HepG2 (cell line): ENCODE measurements around the gene PLD1. TPM values are rescaled to one million over a fixed set of nuclear protein-coding genes. Genes with fewer than 3 reads are reported as not detected.

Source experiments
- ARID3A ChIP-seq: IDR thresholded peaks from 2 replicates; pipeline ENCODE4 v1.6.1; 2012; ENCODE audit warnings: low read depth, low read length, improper control_type of control experiment
- ARID5B ChIP-seq: IDR thresholded peaks from 2 replicates; pipeline ENCODE4 v1.4.0; 2020; ENCODE audit warnings: mild to moderate bottlenecking, missing genetic modification reagents
- ETV5 ChIP-seq: IDR thresholded peaks from 2 replicates; pipeline ENCODE4 v1.6.1; 2018; ENCODE audit warnings: missing biosample characterization, missing genetic modification reagents, inconsistent platforms, borderline replicate concordance
- FOSL1 ChIP-seq: sonication (generic); formaldehyde crosslinking; IDR thresholded peaks from 2 replicates; pipeline ENCODE4 v1.9.0; 2021; ENCODE audit warnings: missing genetic modification reagents, borderline replicate concordance
- FOSL2 ChIP-seq: sonication (generic); formaldehyde crosslinking; IDR thresholded peaks from 2 replicates; pipeline ENCODE4 v1.4.0; 2020; ENCODE audit warnings: missing genetic modification reagents
- MYC ChIP-seq: sonication (generic); formaldehyde crosslinking; IDR thresholded peaks from 2 replicates; pipeline ENCODE4 v1.9.0; 2021; ENCODE audit warnings: missing genetic modification reagents, borderline replicate concordance
- MYPOP ChIP-seq: sonication (generic); formaldehyde crosslinking; IDR thresholded peaks from 2 replicates; pipeline ENCODE4 v1.8.1; 2023; ENCODE audit warnings: mild to moderate bottlenecking, moderate library complexity, missing genetic modification reagents
- NFKBIZ ChIP-seq: IDR thresholded peaks from 2 replicates; pipeline ENCODE4 v1.6.1; 2018; ENCODE audit warnings: missing genetic modification reagents, missing compliant biosample characterization
- NR3C1 ChIP-seq: sonication (generic); formaldehyde crosslinking; IDR thresholded peaks from 2 replicates; pipeline ENCODE4 v1.4.0; 2020; ENCODE audit warnings: missing genetic modification reagents
- RXRB ChIP-seq: IDR thresholded peaks from 2 replicates; pipeline ENCODE4 v1.6.1; 2016; ENCODE audit warnings: borderline replicate concordance, missing genetic modification reagents, missing compliant biosample characterization
- SAP130 ChIP-seq: IDR thresholded peaks from 2 replicates; pipeline ENCODE4 v1.6.1; 2016; ENCODE audit warnings: low read depth
- STAT6 ChIP-seq: sonication (generic); formaldehyde crosslinking; IDR thresholded peaks from 2 replicates; pipeline ENCODE4 v1.4.0; 2020; ENCODE audit warnings: missing genetic modification reagents, mild to moderate bottlenecking, borderline replicate concordance
- SYNCRIP ChIP-seq: fragments of 200-400 bp; formaldehyde crosslinking; IDR thresholded peaks from 2 replicates; pipeline ENCODE4 v1.6.1; 2018; ENCODE audit warnings: mild to moderate bottlenecking, low read depth, low read length; ENCODE audit not compliant: insufficient read depth
- TBX2 ChIP-seq: sonication (generic); formaldehyde crosslinking; IDR thresholded peaks from 2 replicates; pipeline ENCODE4 v1.5.0; 2020; ENCODE audit warnings: missing genetic modification reagents, mild to moderate bottlenecking, borderline replicate concordance
- TSC22D2 ChIP-seq: sonication (generic); formaldehyde crosslinking; IDR thresholded peaks from 2 replicates; pipeline ENCODE4 v1.5.1; 2020; ENCODE audit warnings: missing genetic modification reagents, mild to moderate bottlenecking, borderline replicate concordance
- ZBTB43 ChIP-seq: sonication (generic); formaldehyde crosslinking; conservative IDR thresholded peaks from 2 replicates; pipeline ENCODE4 v1.4.0; 2020; ENCODE audit warnings: missing genetic modification reagents
- ZNF331 ChIP-seq: sonication (generic); formaldehyde crosslinking; IDR thresholded peaks from 2 replicates; pipeline ENCODE4 v1.4.0; 2020; ENCODE audit warnings: missing genetic modification reagents
- ZNF644 ChIP-seq: IDR thresholded peaks from 2 replicates; pipeline ENCODE4 v1.6.1; 2016; ENCODE audit warnings: low read depth
- ZNF674 ChIP-seq: sonication (generic); formaldehyde crosslinking; IDR thresholded peaks from 2 replicates; pipeline ENCODE4 v1.5.0; 2020; ENCODE audit warnings: low read depth, mild to moderate bottlenecking, missing genetic modification reagents
- polyA plus RNA-seq, 8 experiments: library from polyadenylated mRNA; depleted of rRNA in 3 of 8; stranded (reverse) in 7 of 8; unstranded in 1 of 8; fragments of >200 nt; fragmentation: Illumina TruSeq in 4 of 8; extraction: Trizol in 4 of 8; gene quantifications; 2 replicates each; pipeline versions ENCODE4 v1.2.1 to v1.2.3, GENCODE V29; 2011 to 2016; ENCODE audit warnings: low read depth in 4 of 8, missing spikeins in 1 of 8, mixed read lengths in 1 of 8; ENCODE audit not compliant: insufficient read depth in 1 of 8
- total RNA-seq, 5 experiments: library from RNA; depleted of rRNA; stranded (reverse); fragments of >200 nt; fragmentation: Illumina TruSeq; extraction: Trizol; gene quantifications; 2 replicates each; pipeline ENCODE4 v1.2.3, GENCODE V29; 2016; ENCODE audit warnings: low read depth in 1 of 5

The PLD1 gene
- total and polyA plus RNA-seq, 2 of the 13 experiments (the other 11 are each of a cell fraction or from before 2014, with no cell fraction given), result 27.1 to 59.4 TPM

- no peak for TF ChIP-seq NFKBIZ (CRISPR knock-in tag)
- no peak for TF ChIP-seq MYC (CRISPR knock-in tag)
- 0 out of 2 replicates have a peak, but pooled peaks have one; percentile 19 for TF ChIP-seq ZBTB43 (CRISPR knock-in tag)
- TF ChIP-seq ETV5, result peak; percentile 11; the same call in 1 of the 2 replicates
- peak; percentile 26; the same call in 1 of the 2 replicates for TF ChIP-seq ZNF331 (CRISPR knock-in tag)
- peak; percentile 61 for TF ChIP-seq SAP130 (CRISPR knock-in tag)
- TF ChIP-seq FOSL1 (CRISPR knock-in tag), result peak; percentile 22; the same call in 1 of the 2 replicates
- peak; percentile 80 for TF ChIP-seq FOSL2 (CRISPR knock-in tag)
- peak; percentile 72 for TF ChIP-seq ARID5B (CRISPR knock-in tag)
- no peak for TF ChIP-seq TSC22D2
- no peak for TF ChIP-seq NR3C1 (CRISPR knock-in tag)
- no peak for TF ChIP-seq MYPOP (CRISPR knock-in tag)
- TF ChIP-seq ZNF674 (CRISPR knock-in tag), result no peak
- peak; percentile 45; the same call in 1 of the 2 replicates for TF ChIP-seq RXRB (CRISPR knock-in tag)
- peak; percentile 40; the same call in 1 of the 2 replicates for TF ChIP-seq ARID3A
- TF ChIP-seq TBX2 (CRISPR knock-in tag), result peak; percentile 63
- no peak for TF ChIP-seq STAT6
- no peak for TF ChIP-seq SYNCRIP
- peak; percentile 81 for TF ChIP-seq ZNF644 (CRISPR knock-in tag)
Observed at GRCh38 chr3:171822431-171823106, 12.3 kb upstream of the PLD1 start (continued).
